ENCODE results near the gene BICRAL. TPM values are rescaled to one million over a fixed set of nuclear protein-coding genes. Genes with fewer than 3 reads are reported as not detected.

Gene BICRAL, protein sequence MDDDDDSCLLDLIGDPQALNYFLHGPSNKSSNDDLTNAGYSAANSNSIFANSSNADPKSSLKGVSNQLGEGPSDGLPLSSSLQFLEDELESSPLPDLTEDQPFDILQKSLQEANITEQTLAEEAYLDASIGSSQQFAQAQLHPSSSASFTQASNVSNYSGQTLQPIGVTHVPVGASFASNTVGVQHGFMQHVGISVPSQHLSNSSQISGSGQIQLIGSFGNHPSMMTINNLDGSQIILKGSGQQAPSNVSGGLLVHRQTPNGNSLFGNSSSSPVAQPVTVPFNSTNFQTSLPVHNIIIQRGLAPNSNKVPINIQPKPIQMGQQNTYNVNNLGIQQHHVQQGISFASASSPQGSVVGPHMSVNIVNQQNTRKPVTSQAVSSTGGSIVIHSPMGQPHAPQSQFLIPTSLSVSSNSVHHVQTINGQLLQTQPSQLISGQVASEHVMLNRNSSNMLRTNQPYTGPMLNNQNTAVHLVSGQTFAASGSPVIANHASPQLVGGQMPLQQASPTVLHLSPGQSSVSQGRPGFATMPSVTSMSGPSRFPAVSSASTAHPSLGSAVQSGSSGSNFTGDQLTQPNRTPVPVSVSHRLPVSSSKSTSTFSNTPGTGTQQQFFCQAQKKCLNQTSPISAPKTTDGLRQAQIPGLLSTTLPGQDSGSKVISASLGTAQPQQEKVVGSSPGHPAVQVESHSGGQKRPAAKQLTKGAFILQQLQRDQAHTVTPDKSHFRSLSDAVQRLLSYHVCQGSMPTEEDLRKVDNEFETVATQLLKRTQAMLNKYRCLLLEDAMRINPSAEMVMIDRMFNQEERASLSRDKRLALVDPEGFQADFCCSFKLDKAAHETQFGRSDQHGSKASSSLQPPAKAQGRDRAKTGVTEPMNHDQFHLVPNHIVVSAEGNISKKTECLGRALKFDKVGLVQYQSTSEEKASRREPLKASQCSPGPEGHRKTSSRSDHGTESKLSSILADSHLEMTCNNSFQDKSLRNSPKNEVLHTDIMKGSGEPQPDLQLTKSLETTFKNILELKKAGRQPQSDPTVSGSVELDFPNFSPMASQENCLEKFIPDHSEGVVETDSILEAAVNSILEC
- 6.3 and 7.1 TPM in 2 replicates for polyA plus RNA-seq

DNA sequence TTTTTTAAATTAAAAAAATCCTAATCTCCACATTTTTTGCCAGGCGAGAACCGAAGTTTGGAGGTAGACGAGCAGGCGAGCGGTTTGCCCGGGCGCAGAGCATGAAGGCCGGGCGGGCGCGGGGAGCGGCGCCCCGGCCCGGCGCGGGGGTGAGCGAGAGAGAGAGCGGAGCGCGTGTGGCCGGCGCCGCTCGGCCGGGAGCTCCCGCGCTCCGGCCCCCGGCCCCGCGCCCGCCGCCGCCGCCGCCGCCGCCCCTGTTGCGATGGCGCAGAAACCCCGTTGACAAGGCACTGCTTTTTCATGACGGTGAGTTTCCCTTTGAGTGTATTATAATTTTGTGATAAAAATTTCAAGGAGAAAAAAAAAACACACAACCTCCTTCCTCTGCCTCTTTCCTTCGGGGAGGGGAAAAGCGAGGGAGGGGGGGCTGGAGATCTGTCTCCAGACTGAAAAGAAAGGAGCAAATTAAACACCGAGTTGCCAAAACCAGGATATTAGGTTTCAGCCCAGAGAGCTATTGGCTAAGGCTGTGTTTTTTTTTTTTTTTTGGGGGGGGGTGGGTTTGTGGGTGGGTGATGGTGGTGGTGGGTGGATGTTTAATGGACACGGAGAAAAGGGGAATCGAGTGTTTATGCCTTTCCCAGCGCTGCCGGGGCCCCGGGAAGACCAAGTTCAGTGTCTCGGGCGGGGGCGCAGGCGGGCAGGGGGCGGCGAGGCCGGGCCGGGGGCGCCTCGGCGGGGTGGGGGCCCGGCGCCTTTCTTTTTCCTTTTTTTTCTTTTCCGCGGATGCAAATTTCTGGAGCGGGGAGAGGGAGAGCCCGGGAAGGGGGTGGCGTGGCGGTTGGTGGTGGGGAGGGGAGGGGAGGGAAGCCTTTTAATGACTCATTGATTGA lies at the start of gene BICRAL:
Gene BICRAL, plus strand, starts transcription at position 257 of the 893 bp plus-strand sequence. CDS start 39,971 bp downstream, outside the sequence.

DNA sequence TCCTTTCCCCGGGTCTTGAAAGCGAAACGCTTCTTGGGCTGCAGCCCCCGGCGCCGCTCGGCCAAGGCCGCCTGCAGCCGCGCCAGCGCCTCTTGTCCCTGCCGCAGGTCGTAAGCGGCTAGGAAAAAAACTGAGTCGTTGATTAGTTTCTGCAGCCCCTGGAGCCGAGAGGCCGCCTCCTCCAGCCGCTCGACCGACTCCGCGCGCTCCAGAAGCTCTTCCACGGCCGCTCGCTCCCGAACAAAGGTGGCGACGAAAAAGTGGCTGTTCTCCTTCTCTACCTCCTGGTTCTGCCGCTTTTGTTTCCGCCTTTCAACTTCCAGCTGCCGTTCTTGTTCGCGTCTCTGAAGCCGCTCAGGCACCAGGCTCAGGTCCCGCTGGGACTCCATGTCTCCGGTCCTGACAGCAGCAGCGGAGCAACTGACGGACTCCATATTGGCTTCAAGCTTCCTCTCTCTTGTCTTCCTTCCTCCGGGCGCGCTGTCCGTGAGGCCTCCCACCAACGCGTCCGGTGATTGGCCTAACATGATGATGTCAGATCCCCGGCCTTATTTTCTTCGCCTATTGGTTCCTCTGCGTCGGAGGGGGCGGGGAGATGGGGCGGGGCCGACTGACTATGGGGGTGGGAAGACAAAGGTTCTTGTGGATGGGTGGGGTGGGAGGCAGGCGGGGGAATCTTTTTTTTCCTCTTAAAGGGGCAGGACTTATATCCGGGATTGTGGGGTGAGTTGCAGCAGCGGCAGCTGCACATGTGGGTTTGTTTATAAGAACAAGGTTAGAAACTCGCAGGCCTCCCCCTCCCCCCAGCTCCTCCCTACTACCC lies 36.0 kb upstream of the BICRAL start, which contains the start of gene TBCC:
Gene TBCC, minus strand, starts transcription at position 464 of the 823 bp plus-strand sequence. Its CDS starts 30 bp downstream, at position 434.

DNA sequence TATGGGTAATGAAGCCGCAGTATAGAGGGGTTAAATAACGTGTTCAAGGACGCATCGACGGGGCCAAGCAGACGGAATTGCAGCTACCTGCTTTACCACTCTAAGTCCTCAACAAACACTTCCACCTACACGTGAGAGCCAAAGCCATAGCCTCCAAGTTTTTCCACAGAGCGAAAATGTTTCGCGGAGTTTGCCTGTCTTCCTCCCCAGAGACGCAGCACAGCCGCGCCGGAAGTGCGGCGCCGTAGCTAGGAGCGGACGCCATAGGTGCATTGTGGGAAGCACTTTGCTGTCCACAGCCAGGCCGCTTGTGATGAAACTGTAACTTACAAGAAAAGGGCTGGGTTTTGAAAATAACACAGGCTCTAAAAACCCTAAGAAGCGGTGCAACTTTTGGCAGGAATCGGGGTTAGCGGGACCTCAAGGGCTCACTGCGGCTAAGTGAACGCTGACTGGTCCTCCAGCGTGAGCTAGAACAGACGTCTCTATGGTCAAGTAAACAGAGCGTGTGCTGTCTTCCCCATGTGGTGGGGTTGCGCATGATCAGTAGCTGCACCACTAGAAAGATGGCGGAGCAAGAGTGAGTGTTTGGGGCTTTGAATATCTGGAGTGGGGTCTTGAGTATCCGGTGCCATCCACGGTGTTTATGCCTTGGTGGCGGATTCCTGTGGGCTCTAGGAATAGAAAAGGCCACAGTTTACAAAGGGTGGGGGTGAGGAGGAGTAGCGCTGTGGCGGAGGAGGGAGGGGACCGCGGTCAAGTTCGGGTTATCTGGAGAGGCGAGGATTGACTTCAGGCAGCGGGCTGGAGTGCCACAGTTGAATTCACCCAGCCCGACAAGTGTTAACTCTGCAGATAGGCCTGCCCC lies 97.8 kb downstream of the BICRAL start, which contains the start of gene RPL7L1:
Gene RPL7L1, plus strand, starts transcription at position 245 of the 868 bp plus-strand sequence. Its CDS starts 295 bp downstream, at position 540.

DNA sequence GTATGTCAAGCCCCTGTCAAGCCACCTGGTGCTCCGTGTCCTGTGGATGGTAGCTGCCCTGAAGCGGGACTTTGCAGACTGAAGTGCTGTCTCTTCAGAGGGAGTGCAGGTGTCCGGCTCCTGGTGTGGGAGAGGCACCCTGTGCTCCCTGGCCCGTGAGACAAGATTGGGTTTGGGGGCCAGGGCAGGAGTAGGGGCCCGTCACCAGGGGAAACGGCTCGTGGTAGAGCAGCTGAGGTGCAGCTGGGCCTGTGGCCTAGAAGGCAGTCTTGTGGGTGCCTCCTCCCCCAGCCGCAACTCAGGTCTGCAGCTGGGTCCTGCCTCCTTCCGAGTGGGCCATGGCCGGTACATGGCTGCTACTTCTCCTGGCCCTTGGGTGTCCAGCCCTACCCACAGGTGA lies 133.9 kb downstream of the BICRAL start, which contains the start of gene PTCRA:
Gene PTCRA, plus strand, starts transcription at position 322 of the 400 bp plus-strand sequence. Its CDS starts 17 bp downstream, at position 339.

Other genes with a start within 250 kb of the BICRAL start
- gene UBR2, start 218.0 kb upstream of the BICRAL start, polyA plus RNA-seq: 6.2 and 8.8 TPM in 2 replicates
- 6.2 and 8.0 TPM in 2 replicates for gene PRPH2, start 59.5 kb upstream of the BICRAL start, polyA plus RNA-seq
- gene TBCC, start 35.9 kb upstream of the BICRAL start, polyA plus RNA-seq: 10.3 and 11.3 TPM in 2 replicates
- gene RPL7L1, start 97.6 kb downstream of the BICRAL start, polyA plus RNA-seq: 59.4 and 89.5 TPM in 2 replicates
- gene PTCRA, start 134.0 kb downstream of the BICRAL start, polyA plus RNA-seq: not detected in 2 replicates
- 10.8 and 13.8 TPM in 2 replicates for gene CNPY3, start 147.4 kb downstream of the BICRAL start, polyA plus RNA-seq
- 0.85 TPM in 1 of 2 replicates, not detected in the other for gene GNMT, start 178.7 kb downstream of the BICRAL start, polyA plus RNA-seq
- gene PEX6, start 197.1 kb downstream of the BICRAL start, polyA plus RNA-seq: 1.8 and 3.6 TPM in 2 replicates
- gene PPP2R5D, start 202.5 kb downstream of the BICRAL start, polyA plus RNA-seq: 14.2 and 30.0 TPM in 2 replicates
- gene MEA1, start 231.9 kb downstream of the BICRAL start, polyA plus RNA-seq: 163 and 191 TPM in 2 replicates
- gene KLHDC3, start 232.2 kb downstream of the BICRAL start, polyA plus RNA-seq: 23.8 and 31.7 TPM in 2 replicates
- gene RRP36, start 239.6 kb downstream of the BICRAL start, polyA plus RNA-seq: 26.2 and 30.9 TPM in 2 replicates

All from Purkinje cell (primary cell).